RKO (cell line): Measurements from ENCODE around the gene PPOX.

ENCODE experiments used
- DNase-seq: peaks from one replicate; pipeline ENCODE4 v3.0.0-alpha.2; 2016; ENCODE audit warnings: low spot score

Gene PPOX

DNA sequence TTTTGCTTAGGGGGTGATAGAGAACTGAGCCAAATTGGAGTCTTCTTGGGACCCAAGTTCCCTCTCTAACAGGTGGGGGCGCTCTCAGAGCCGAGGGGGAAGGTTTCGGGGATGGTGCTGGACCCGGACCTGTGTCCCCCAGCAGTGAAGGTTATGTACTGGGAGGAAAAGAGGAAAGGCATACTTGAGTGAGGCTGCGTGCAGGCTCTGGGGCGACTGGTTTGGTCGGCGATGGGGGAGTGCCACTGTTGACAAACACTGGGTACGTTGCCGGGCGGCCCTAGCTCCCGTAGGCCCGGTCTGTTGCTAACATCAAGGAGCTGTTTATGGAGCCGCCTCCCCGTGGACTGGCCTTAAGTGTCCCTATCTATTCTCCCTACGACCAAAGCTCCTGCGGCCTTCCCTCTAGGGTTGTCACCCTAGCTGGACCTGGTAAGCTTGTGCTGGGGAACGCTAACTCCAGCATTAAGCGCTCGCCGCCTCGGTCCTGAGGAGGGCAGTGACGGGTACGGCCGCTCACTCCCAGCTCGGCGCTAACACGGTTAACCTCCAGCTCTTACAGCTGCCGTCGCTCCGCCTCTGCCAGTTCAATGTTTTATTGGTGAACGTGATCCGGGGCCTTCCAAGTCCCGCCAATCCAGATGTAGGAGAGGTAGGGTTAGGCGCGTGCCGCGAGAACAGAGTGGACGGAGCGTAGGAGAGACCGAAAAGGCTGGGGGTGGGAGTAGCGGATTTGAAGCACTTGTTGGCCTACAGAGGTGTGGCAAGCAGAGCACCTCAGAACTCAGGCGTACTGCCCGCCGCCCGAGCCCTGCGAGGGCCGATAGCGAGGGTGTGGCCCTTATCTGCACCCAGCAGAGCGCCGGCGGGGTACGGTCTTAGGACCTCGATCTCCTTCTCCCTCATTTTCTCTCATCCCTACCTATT is at the start of gene PPOX:
TSS of gene PPOX (plus strand) at position 685 of the 927 bp plus-strand sequence. CDS start 422 bp downstream, outside the sequence.
- peak; percentile 99 for DNase-seq

- peak; percentile 94 for DNase-seq
These were observed 48.3 kb upstream of the PPOX start, which contains the start of the genes NIT1 and PFDN2 for GRCh38 chr1:161117759-161118581. NIT1 (plus strand) TSS chr1:161118105; CDS start chr1:161118177, 72 bp downstream. PFDN2 (minus strand) TSS chr1:161118037; CDS start chr1:161118026, 11 bp downstream.

DNA sequence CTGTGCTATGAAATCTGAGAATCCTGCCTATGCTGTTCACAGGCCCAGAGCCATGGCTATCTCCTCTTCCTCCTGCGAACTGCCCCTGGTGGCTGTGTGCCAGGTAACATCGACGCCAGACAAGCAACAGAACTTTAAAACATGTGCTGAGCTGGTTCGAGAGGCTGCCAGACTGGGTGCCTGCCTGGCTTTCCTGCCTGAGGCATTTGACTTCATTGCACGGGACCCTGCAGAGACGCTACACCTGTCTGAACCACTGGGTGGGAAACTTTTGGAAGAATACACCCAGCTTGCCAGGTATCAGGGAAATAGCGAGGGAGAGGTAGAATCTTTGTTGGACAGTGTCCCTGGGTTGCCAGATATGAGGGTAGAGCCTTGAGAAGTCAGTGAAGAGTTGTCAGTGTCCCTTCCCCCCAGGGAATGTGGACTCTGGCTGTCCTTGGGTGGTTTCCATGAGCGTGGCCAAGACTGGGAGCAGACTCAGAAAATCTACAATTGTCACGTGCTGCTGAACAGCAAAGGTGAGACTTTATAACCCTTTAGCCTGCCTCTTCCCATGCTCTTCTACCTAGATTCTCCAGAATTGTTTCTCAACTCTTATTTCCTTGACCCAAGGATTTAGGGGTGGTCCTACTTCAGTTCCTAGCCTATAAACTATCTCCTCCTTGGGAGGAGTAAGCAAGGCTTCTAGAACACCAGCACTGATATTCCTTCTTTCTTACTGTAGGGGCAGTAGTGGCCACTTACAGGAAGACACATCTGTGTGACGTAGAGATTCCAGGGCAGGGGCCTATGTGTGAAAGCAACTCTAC is 46.9 kb upstream of the PPOX start:
- DNase-seq: peak; percentile 96

- no peak for DNase-seq
These were observed 45.1 kb upstream of the PPOX start for GRCh38 chr1:161121042-161121650.

DNA sequence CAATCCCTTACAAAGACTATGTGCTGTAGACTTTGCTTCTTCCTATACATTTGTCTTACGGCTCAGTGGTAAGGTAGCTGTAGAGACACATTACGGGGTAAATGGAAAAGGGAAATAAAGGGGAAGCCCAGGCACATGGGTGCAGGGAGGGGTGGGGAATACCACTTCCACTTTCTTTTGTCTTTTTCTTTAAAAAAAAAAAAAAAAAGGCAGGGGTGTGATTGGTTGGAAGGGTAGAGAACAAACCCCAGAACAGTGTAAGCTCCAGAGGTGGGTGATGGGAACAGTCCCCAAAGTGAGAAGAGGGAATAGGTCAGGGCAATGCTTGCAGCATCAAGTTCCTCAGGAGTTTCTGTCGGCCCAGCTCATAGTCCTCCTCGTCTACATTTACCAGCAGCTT is 44.4 kb upstream of the PPOX start:
- no peak for DNase-seq

- DNase-seq: no peak
These were observed 43.3 kb upstream of the PPOX start for GRCh38 chr1:161122967-161123366.

DNA sequence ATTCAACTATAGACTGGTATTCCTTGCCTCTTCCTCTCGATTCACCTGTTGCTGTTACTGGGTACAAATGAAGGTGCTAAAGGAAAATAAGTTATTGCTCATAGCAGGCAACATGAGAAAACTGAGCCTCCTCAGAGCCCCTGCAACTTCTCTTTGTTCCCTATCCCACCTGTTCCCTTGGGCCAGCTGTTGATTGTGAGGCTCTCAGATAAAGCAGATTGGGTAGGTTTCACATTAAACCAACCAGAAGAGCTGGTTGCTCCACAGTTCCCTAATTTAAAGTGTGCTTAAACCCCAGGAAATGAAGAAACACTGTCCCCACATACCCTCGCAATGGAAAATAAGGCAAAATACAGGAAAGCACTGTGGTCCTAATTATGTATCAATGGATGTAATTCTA is 38.6 kb upstream of the PPOX start:
- DNase-seq: no peak

GRCh38 chr1:161128591-161129420 is 37.4 kb upstream of the PPOX start:
- DNase-seq: no peak

GRCh38 chr1:161130266-161130665 is 36.0 kb upstream of the PPOX start:
- no peak for DNase-seq

GRCh38 chr1:161131523-161132409 is 34.5 kb upstream of the PPOX start:
- peak; percentile 38 for DNase-seq

GRCh38 chr1:161132410-161133219 is 33.6 kb upstream of the PPOX start, which contains the start of gene DEDD:
DEDD (minus strand) TSS chr1:161132667; CDS start chr1:161124462, 8,205 bp downstream.
- DNase-seq: peak; percentile 98

GRCh38 chr1:161133220-161133740 is 32.9 kb upstream of the PPOX start:
- DNase-seq: peak; percentile 57

DNA sequence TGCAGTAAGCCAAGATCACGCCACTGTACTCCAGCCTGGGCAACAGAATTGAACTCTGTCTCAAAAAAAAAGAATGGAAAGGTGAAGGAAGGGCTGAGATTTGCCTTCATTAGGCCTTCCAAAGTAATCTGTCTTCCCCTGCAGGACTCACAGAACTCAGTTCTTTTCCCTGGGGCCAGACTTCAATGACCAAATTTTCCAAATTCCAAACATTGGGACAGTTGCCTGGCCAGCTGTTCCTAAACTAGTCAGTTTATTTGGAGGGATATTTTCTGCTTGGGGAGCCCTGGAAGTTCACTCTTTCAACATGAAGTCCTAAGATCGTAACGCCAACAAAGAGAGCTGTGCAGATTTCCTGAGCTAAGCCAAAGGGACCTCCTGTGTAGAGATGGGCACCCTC is 28.3 kb upstream of the PPOX start:
- DNase-seq: no peak

GRCh38 chr1:161138431-161138830 is 27.8 kb upstream of the PPOX start:
- DNase-seq: no peak

GRCh38 chr1:161139766-161140165 is 26.5 kb upstream of the PPOX start:
- DNase-seq: peak; percentile 57

DNA sequence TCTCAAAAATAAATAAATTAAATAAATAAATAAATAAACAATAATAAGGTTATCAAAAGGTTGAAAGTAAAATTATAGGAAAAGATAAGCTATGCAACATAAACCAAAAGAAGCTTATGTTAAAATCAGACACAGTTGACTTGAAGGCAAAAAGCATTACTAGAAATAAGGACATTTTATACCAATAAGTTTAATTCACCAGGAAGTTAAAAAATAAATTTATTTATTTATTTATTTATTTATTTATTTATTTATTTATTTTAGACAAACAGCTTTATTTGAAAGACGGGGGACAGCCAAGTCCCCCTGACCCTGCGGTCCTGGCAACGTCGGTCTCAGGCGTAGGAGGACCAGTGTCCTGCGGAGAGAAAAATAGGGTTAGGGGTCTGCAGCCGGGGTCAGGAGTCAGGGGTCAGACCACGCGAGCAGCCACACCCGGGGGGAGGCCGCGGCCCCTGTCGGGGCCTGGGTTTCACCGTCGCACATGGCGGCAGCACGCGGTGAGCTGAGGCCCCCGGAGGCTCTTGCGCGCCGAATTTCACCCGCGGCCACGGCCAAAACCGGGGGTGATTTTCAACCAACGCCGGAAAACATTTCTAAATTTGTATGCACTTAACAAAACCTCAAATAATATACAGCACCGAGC is 25.3 kb upstream of the PPOX start:
- no peak for DNase-seq

DNA sequence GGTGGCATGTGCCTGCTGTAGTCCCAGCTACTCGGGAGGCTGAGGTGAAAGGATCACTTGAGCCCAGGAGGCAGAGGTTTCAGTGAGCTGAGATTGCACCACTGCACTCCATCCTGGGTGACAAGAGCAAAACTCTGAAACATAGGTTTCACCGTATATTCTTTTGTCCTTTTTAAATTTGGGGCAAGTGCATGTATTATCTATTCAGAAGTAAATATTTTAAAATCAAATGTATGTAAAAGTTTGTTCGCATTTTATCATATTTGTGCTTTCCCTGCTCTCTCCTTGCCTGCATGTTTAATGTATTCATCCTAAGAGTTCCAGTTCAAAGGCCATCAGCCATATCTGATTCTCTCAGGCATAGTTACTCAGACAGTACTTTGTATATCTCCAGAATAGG is 20.4 kb upstream of the PPOX start:
- DNase-seq: no peak

DNA sequence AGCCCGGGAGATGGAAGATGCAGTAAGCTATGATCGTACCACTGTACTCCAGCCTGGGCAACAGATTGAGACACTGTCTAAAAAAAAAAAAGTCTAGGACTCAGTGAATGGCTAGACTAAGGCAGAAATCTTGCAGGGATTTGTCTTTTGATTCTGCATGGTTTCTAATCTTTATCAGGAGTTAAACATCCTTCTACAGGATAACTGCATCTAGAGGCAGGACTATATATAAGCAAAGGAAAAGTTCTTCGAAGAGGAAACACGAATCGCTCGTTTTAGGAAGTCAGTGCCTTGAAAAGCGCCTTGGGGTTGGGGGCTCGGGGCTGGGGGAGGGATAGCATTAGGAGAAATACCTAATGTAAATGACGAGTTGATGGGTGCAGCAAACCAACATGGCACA is 13.1 kb upstream of the PPOX start:
- DNase-seq: no peak
